Measurements from ENCODE around the gene NELFB. TPM values are rescaled to one million over a fixed set of nuclear protein-coding genes. Genes with fewer than 3 reads are reported as not detected.
"Not testable (repeated sequence)": the region's sequence is repeated elsewhere in the genome, so short reads cannot be mapped to it uniquely, and the experiment has no call there.

NELFB gene
- total and polyA plus RNA-seq, 10 donors = 26.6 to 49.7 (median 38.7) TPM

DNA sequence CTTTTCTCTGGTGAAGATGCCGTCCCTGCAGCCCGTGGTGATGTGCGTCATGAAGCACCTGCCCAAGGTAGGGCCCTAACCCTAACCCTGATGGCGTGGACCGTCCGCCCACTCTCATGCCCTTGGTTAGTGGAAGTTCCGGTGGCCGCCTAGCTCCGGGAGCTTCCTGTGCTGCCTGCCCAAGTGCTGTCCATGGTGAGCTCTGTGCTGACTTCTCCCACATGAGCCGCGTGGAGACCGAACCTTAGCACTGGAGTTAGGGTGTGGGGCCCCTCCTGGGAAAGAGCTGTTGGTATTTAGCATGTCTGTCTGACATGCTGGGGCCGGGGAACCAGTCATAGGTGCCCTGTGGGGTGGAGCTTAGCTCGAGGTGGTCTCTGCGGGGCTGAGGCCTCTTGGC lies 1.2 kb downstream of the NELFB start:
- H3K27ac ChIP-seq = peak overlapping the region in 1 of 8 donors; percentile 92
- intact Hi-C loops (cut with DNase I; ENCODE audit: low total_unique reads) = no loop called here
- TF ChIP-seq, protein P1, sequence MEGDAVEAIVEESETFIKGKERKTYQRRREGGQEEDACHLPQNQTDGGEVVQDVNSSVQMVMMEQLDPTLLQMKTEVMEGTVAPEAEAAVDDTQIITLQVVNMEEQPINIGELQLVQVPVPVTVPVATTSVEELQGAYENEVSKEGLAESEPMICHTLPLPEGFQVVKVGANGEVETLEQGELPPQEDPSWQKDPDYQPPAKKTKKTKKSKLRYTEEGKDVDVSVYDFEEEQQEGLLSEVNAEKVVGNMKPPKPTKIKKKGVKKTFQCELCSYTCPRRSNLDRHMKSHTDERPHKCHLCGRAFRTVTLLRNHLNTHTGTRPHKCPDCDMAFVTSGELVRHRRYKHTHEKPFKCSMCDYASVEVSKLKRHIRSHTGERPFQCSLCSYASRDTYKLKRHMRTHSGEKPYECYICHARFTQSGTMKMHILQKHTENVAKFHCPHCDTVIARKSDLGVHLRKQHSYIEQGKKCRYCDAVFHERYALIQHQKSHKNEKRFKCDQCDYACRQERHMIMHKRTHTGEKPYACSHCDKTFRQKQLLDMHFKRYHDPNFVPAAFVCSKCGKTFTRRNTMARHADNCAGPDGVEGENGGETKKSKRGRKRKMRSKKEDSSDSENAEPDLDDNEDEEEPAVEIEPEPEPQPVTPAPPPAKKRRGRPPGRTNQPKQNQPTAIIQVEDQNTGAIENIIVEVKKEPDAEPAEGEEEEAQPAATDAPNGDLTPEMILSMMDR (IDR thresholded peaks at IDR 0.05 in 8 of 11, conservative IDR thresholded peaks at IDR 0.05 in 3 of 11) = no peak
- TF ChIP-seq POLR2A (IDR thresholded peaks at IDR 0.05) = no peak
- no peak for TF ChIP-seq POLR2AphosphoS5 (IDR thresholded peaks at IDR 0.05)
- H3K4me3 ChIP-seq = peak overlapping the region in 7 of 8 donors; percentile 90 to 100 (median 100)
- 71 to 83% (median 76%) methylated on average over 11 to 15 of the region's 15 CpGs for WGBS, 5 donors
- H3K4me1 ChIP-seq = peaks cover 9 to 56% (median 31%) of the 10 kb centered on the region in 6 donors
- peaks cover 0 to 44% (median 22%) of the 10 kb centered on the region in 6 donors for H3K36me3 ChIP-seq
- H3K9me3 ChIP-seq = no peaks in the 10 kb centered on the region
- no peaks in the 10 kb centered on the region for H3K27me3 ChIP-seq (replicated peaks in 1 of 7)
- no peak for DNase-seq

DNA sequence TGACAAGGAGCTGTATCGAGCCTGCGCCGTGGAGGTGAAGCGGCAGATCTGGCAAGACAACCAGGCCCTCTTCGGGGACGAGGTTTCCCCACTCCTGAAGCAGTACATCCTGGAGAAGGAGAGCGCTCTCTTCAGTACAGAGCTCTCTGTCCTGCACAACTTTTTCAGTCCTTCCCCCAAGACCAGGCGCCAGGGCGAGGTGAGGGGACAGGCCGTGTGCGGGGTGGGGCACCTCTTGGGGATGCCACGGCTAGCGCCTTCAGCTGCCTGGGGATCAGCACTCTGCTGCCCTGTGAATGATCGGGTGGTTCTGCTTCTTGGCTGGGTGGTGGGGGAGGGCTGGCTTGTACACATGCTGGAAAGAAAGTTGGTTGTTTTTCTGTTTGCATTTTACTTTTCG lies 1.7 kb downstream of the NELFB start:
- Histone ChIP-seq H3K36me3 (peaks cover 0 to 49% (median 22%) of the 10 kb centered on the region in 6 donors), H3K9me3 (no peaks in the 10 kb centered on the region), H3K27ac (peak overlapping the region in 1 of 8 donors; percentile 92), H3K27me3 (replicated peaks in 1 of 7) (no peaks in the 10 kb centered on the region), H3K4me3 (peak overlapping the region in 6 of 8 donors; percentile 90 to 100 (median 100)), H3K4me1 (peaks cover 9 to 56% (median 31%) of the 10 kb centered on the region in 6 donors)
- WGBS, 5 donors = 90 to 95% (median 91%) methylated on average over 15 of the region's 15 CpGs
- TF ChIP-seq, protein P1 (IDR thresholded peaks at IDR 0.05 in 8 of 11, conservative IDR thresholded peaks at IDR 0.05 in 3 of 11) = no peak
- peak in 1 of 3 donors; percentile 6 for TF ChIP-seq POLR2AphosphoS5 (IDR thresholded peaks at IDR 0.05)
- intact Hi-C loops (cut with DNase I; ENCODE audit: low total_unique reads) = no loop called here
- no peak for DNase-seq

DNA sequence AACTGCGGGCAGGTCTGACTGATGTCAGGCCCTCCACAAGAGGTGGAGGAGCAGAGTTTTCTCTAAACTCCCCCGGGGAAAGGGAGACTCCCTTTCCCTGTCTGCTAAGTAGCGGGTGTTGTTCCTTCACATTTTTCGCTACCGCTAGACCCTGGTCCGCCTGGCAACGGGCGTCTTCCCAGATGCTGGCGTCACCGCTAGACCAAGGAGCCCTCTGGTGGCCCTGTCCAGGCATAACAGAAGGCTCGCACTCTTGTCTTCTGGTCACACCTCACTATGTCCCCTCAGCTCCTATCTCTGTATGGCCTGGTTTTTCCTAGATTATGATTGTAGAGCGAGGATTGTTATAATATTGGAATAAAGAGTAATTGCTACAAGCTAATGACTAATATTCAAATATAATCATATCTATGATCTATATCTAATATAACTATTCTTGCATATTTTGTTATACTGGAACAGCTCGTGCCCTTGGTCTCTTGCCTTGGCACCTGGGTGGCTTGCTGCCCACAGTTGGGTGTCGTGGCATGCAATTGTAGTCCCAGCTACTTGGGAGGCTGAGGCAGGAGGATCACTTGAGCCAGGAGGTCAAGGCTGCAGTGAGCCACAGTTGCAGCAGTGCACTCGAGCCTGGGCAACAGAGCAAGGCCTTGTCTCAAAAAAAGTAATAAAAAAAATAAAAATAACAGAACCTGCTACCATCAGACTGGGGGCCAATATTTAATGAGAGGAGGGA lies 7.2 kb downstream of the NELFB start:
- 46 to 69% (median 64%) methylated on average over 14 to 15 of the region's 15 CpGs for WGBS, 5 donors
- peak in 2 of 3 donors; percentile 16 to 23 for TF ChIP-seq POLR2AphosphoS5 (IDR thresholded peaks at IDR 0.05)
- TF ChIP-seq, protein P1 (IDR thresholded peaks at IDR 0.05 in 8 of 11, conservative IDR thresholded peaks at IDR 0.05 in 3 of 11) = peak in 10 of 11 experiments; percentile 5 to 60 (median 46)
- Histone ChIP-seq H3K36me3 (peaks cover 0 to 83% (median 42%) of the 10 kb centered on the region in 6 donors), H3K4me1 (peaks cover 0 to 31% (median under 1%) of the 10 kb centered on the region in 6 donors)
- H3K27ac ChIP-seq; H3K4me3 ChIP-seq; intact Hi-C loops (cut with DNase I; ENCODE audit: low total_unique reads); H3K9me3 ChIP-seq; H3K27me3 ChIP-seq (replicated peaks in 1 of 7): not testable (repeated sequence)
- DNase-seq = peak; percentile 70

DNA sequence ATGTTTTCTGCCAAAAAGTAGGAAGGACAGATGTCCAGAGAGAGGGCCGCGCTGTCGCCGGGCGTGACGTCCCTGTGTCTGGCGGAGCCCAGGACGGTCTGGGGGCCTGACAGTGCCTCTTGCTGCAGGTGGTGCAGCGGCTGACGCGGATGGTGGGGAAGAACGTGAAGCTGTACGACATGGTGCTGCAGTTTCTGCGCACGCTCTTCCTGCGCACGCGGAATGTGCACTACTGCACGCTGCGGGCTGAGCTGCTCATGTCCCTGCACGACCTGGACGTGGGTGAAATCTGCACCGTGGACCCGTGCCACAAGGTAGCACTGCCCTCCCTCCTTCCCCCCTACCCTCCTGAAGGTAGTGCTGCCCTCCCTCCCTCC lies 7.8 kb downstream of the NELFB start:
- no peaks in the 10 kb centered on the region for H3K9me3 ChIP-seq
- H3K4me1 ChIP-seq = peaks cover 0 to 33% (median 6%) of the 10 kb centered on the region in 6 donors
- H3K4me3 ChIP-seq = no peak overlapping the region
- peak; percentile 67 for DNase-seq
- H3K36me3 ChIP-seq = peaks cover 0 to 84% (median 44%) of the 10 kb centered on the region in 6 donors
- no peaks in the 10 kb centered on the region for H3K27me3 ChIP-seq (replicated peaks in 1 of 7)
- TF ChIP-seq, protein P1 (IDR thresholded peaks at IDR 0.05 in 8 of 11, conservative IDR thresholded peaks at IDR 0.05 in 3 of 11) = no peak
- TF ChIP-seq POLR2A (IDR thresholded peaks at IDR 0.05) (no peak), POLR2AphosphoS5 (IDR thresholded peaks at IDR 0.05) (peak; percentile 17 to 57 (median 40))
- intact Hi-C loops (cut with DNase I; ENCODE audit: low total_unique reads) = no loop called here
- H3K27ac ChIP-seq = no peak overlapping the region
- WGBS, 5 donors = 89 to 95% (median 91%) methylated on average over 24 of the region's 24 CpGs

Measured in spleen (tissue), 11 donors.